ENCODE measurements around the gene B4GALT2. TPM values are rescaled to one million over a fixed set of nuclear protein-coding genes. Genes with fewer than 3 reads are reported as not detected.

The B4GALT2 gene
- total and polyA plus RNA-seq, 9 of the 15 experiments (the other 6 are each of a cell fraction or from before 2014, with no cell fraction given), result 1.3 to 86.8 (median 43.8) TPM

DNA sequence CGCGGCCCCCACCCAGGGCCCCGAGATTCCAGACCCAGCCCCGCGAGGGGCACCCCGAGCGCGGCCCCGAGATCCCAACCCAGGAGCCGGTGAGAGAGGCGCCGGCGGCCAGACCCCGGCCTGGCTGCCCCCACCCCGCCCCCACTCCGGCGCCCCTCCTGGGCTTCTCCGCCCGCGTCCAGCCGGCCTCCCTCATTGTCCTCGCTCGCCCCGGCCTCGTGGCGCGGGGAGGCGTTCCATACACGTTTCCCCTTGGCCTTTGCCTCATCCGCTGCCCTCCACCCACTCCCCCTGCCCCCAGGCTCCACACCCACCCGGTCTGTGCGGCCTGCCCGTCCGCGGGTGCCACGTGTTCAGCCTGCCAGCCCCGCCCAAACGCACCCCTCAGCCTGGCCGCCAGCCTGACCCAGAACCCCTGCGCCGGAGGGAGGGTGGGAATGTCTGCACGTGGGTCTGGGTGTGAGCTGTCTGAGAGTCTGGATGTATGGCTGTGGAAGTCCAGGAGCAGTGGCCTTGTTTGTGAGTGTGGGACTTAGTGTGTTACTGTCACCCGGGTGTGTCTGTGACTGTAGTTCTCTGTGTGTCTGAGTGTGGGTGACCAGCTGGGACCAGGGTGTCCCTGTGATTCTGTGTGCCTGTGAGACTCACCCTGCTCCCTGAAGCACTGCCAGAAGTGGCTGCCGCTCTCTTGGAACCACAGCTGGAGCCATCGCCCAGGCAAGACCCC is 681 bp downstream of the B4GALT2 start (continued):
- no peak for TF ChIP-seq ZNF280B (CRISPR knock-in tag; IDR thresholded peaks at IDR 0.05)
- TF ChIP-seq IFI16 (CRISPR knock-in tag; IDR thresholded peaks at IDR 0.05), result no peak
- TF ChIP-seq, protein P1, sequence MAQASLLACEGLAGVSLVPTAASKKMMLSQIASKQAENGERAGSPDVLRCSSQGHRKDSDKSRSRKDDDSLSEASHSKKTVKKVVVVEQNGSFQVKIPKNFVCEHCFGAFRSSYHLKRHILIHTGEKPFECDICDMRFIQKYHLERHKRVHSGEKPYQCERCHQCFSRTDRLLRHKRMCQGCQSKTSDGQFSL (CRISPR knock-in tag; IDR thresholded peaks at IDR 0.05), result 0 out of 2 replicates have a peak, but pooled peaks have one; percentile 42
- TF ChIP-seq, protein P1 (tag; IDR thresholded peaks at IDR 0.05), result no peak
- TF ChIP-seq NUFIP1 (IDR thresholded peaks at IDR 0.05; ENCODE audit: partially characterized antibody), result no peak
- peak; percentile 96 for TF ChIP-seq HDGF (IDR thresholded peaks at IDR 0.05)
- TF ChIP-seq LCOR (CRISPR knock-in tag; IDR thresholded peaks at IDR 0.05), result no peak
- TF ChIP-seq MEF2D (tag; conservative IDR thresholded peaks at IDR 0.05; ENCODE audit: low read depth), result no peak
- TF ChIP-seq TAF1 (IDR thresholded peaks at IDR 0.05; ENCODE audit: control insufficient read depth, extremely low read depth, insufficient read depth, low read length, severe bottlenecking), result peak; percentile 17
- TF ChIP-seq ZNF57 (CRISPR knock-in tag; IDR thresholded peaks at IDR 0.05), result no peak
- no peak for TF ChIP-seq FOXP1 (CRISPR knock-in tag; IDR thresholded peaks at IDR 0.05)
- TF ChIP-seq MCM2 (IDR thresholded peaks at IDR 0.05; ENCODE audit: low read depth), result no peak
- TF ChIP-seq ZC3H4 (CRISPR knock-in tag; IDR thresholded peaks at IDR 0.05; ENCODE audit: borderline replicate concordance), result no peak
- TF ChIP-seq CREB1 (IDR thresholded peaks at IDR 0.05), result no peak
- TF ChIP-seq CREB1 (CRISPR knock-in tag; IDR thresholded peaks at IDR 0.05), result peak; percentile 13; the same call in 1 of the 2 replicates
- TF ChIP-seq RFX1 (IDR thresholded peaks at IDR 0.05), result no peak
- no peak for TF ChIP-seq ZNF197 (CRISPR knock-in tag; IDR thresholded peaks at IDR 0.05; ENCODE audit: low read depth)
- TF ChIP-seq, protein P2, sequence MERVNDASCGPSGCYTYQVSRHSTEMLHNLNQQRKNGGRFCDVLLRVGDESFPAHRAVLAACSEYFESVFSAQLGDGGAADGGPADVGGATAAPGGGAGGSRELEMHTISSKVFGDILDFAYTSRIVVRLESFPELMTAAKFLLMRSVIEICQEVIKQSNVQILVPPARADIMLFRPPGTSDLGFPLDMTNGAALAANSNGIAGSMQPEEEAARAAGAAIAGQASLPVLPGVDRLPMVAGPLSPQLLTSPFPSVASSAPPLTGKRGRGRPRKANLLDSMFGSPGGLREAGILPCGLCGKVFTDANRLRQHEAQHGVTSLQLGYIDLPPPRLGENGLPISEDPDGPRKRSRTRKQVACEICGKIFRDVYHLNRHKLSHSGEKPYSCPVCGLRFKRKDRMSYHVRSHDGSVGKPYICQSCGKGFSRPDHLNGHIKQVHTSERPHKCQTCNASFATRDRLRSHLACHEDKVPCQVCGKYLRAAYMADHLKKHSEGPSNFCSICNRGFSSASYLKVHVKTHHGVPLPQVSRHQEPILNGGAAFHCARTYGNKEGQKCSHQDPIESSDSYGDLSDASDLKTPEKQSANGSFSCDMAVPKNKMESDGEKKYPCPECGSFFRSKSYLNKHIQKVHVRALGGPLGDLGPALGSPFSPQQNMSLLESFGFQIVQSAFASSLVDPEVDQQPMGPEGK (CRISPR knock-in tag; IDR thresholded peaks at IDR 0.05; ENCODE audit: borderline replicate concordance), result no peak
- no peak for TF ChIP-seq ETV5 (CRISPR knock-in tag; IDR thresholded peaks at IDR 0.05; ENCODE audit: low read depth)
- peak; percentile 67 for TF ChIP-seq USF2 (CRISPR knock-in tag; IDR thresholded peaks at IDR 0.05)
- no peak for TF ChIP-seq CCAR2 (IDR thresholded peaks at IDR 0.05; ENCODE audit: low read depth, low read length)
- TF ChIP-seq SOX6 (IDR thresholded peaks at IDR 0.05), result no peak
- TF ChIP-seq RBM39 (optimal IDR thresholded peaks at IDR 0.05; ENCODE audit: low read depth, low read length), result no peak

Data from K562 (cell line).